ENCODE measurements around the gene ZER1. TPM values are rescaled to one million over a fixed set of nuclear protein-coding genes. Genes with fewer than 3 reads are reported as not detected.
"Not testable (repeated sequence)": the region's sequence is repeated elsewhere in the genome, so short reads cannot be mapped to it uniquely, and the experiment has no call there.

The ZER1 gene
- total RNA-seq, 1 donor = 23.4 TPM

- Histone ChIP-seq H3K4me3 (ENCODE audit: low read length) (no peak overlapping the region), H3K4me1 (ENCODE audit: insufficient read depth, low read length) (no peaks in the 10 kb centered on the region), H3K27me3 (ENCODE audit: insufficient read depth, low read length) (no peaks in the 10 kb centered on the region), H3K9me3 (ENCODE audit: low read depth, low read length) (no peaks in the 10 kb centered on the region)
These were observed 27.2 kb upstream of the ZER1 start for GRCh38 chr9:128798896-128799295.

GRCh38 chr9:128794961-128795360 is 23.2 kb upstream of the ZER1 start:
- H3K27me3 ChIP-seq (ENCODE audit: insufficient read depth, low read length); H3K9me3 ChIP-seq (ENCODE audit: low read depth, low read length); H3K4me1 ChIP-seq (ENCODE audit: insufficient read depth, low read length); H3K4me3 ChIP-seq (ENCODE audit: low read length): not testable (repeated sequence)

- no peak overlapping the region for H3K4me3 ChIP-seq (ENCODE audit: low read length)
- no peaks in the 10 kb centered on the region for H3K27me3 ChIP-seq (ENCODE audit: insufficient read depth, low read length)
- H3K9me3 ChIP-seq (ENCODE audit: low read depth, low read length) = no peaks in the 10 kb centered on the region
- peaks cover 7% of the 10 kb centered on the region for H3K4me1 ChIP-seq (ENCODE audit: insufficient read depth, low read length)
These were observed 21.4 kb upstream of the ZER1 start for GRCh38 chr9:128792978-128793686.

GRCh38 chr9:128792134-128792533 is 20.4 kb upstream of the ZER1 start:
- H3K4me1 ChIP-seq (ENCODE audit: insufficient read depth, low read length) = peaks cover 13% of the 10 kb centered on the region
- H3K27me3 ChIP-seq (ENCODE audit: insufficient read depth, low read length) = no peaks in the 10 kb centered on the region
- H3K9me3 ChIP-seq (ENCODE audit: low read depth, low read length) = no peaks in the 10 kb centered on the region
- H3K4me3 ChIP-seq (ENCODE audit: low read length) = no peak overlapping the region

- Histone ChIP-seq H3K27me3 (ENCODE audit: insufficient read depth, low read length) (no peaks in the 10 kb centered on the region), H3K9me3 (ENCODE audit: low read depth, low read length) (no peaks in the 10 kb centered on the region), H3K4me3 (ENCODE audit: low read length) (no peak overlapping the region), H3K4me1 (ENCODE audit: insufficient read depth, low read length) (peaks cover 18% of the 10 kb centered on the region)
These were observed 18.8 kb upstream of the ZER1 start for GRCh38 chr9:128790536-128790935.

- Histone ChIP-seq H3K4me3 (ENCODE audit: low read length) (no peak overlapping the region), H3K9me3 (ENCODE audit: low read depth, low read length) (no peaks in the 10 kb centered on the region), H3K27me3 (ENCODE audit: insufficient read depth, low read length) (no peaks in the 10 kb centered on the region), H3K4me1 (ENCODE audit: insufficient read depth, low read length) (peaks cover 25% of the 10 kb centered on the region)
These were observed 16.7 kb upstream of the ZER1 start for GRCh38 chr9:128788445-128788844.

- Histone ChIP-seq H3K4me1 (ENCODE audit: insufficient read depth, low read length) (peaks cover 30% of the 10 kb centered on the region), H3K27me3 (ENCODE audit: insufficient read depth, low read length) (no peaks in the 10 kb centered on the region), H3K9me3 (ENCODE audit: low read depth, low read length) (no peaks in the 10 kb centered on the region), H3K4me3 (ENCODE audit: low read length) (peak overlapping the region; percentile 87)
These were observed 15.9 kb upstream of the ZER1 start for GRCh38 chr9:128787659-128788058.

- H3K27me3 ChIP-seq (ENCODE audit: insufficient read depth, low read length) = no peaks in the 10 kb centered on the region
- peaks cover 31% of the 10 kb centered on the region for H3K4me1 ChIP-seq (ENCODE audit: insufficient read depth, low read length)
- peak within 1 kb of the TSS; percentile 87 for H3K4me3 ChIP-seq (ENCODE audit: low read length)
- no peaks in the 10 kb centered on the region for H3K9me3 ChIP-seq (ENCODE audit: low read depth, low read length)
These were observed 15.2 kb upstream of the ZER1 start, which contains the start of gene TBC1D13 for GRCh38 chr9:128786681-128787601. Gene TBC1D13 (plus strand): TSS chr9:128787253. CDS start chr9:128787354, 101 bp downstream.

GRCh38 chr9:128785427-128785826 is 13.7 kb upstream of the ZER1 start:
- Histone ChIP-seq H3K27me3 (ENCODE audit: insufficient read depth, low read length) (no peaks in the 10 kb centered on the region), H3K4me3 (ENCODE audit: low read length) (no peak overlapping the region)

GRCh38 chr9:128782669-128783068 is 10.9 kb upstream of the ZER1 start:
- H3K4me1 ChIP-seq (ENCODE audit: insufficient read depth, low read length) = peaks cover 29% of the 10 kb centered on the region
- no peak overlapping the region for H3K4me3 ChIP-seq (ENCODE audit: low read length)
- no peaks in the 10 kb centered on the region for H3K27me3 ChIP-seq (ENCODE audit: insufficient read depth, low read length)
- no peaks in the 10 kb centered on the region for H3K9me3 ChIP-seq (ENCODE audit: low read depth, low read length)

More at GRCh38 chr9:128785427-128785826, 13.7 kb upstream of the ZER1 start:
- Histone ChIP-seq H3K9me3 (ENCODE audit: low read depth, low read length) (no peaks in the 10 kb centered on the region), H3K4me1 (ENCODE audit: insufficient read depth, low read length) (peaks cover 41% of the 10 kb centered on the region)

GRCh38 chr9:128781187-128782070 is 9.7 kb upstream of the ZER1 start:
- Histone ChIP-seq H3K27me3 (ENCODE audit: insufficient read depth, low read length) (no peaks in the 10 kb centered on the region), H3K4me1 (ENCODE audit: insufficient read depth, low read length) (peaks cover 24% of the 10 kb centered on the region), H3K9me3 (ENCODE audit: low read depth, low read length) (no peaks in the 10 kb centered on the region), H3K4me3 (ENCODE audit: low read length) (no peak overlapping the region)

- peaks cover 23% of the 10 kb centered on the region for H3K4me1 ChIP-seq (ENCODE audit: insufficient read depth, low read length)
- H3K9me3 ChIP-seq (ENCODE audit: low read depth, low read length); H3K4me3 ChIP-seq (ENCODE audit: low read length); H3K27me3 ChIP-seq (ENCODE audit: insufficient read depth, low read length): not testable (repeated sequence)
These were observed 8.4 kb upstream of the ZER1 start for GRCh38 chr9:128780093-128780492.

- Histone ChIP-seq H3K27me3 (ENCODE audit: insufficient read depth, low read length) (no peaks in the 10 kb centered on the region), H3K4me3 (ENCODE audit: low read length) (no peak overlapping the region), H3K4me1 (ENCODE audit: insufficient read depth, low read length) (peaks cover 22% of the 10 kb centered on the region), H3K9me3 (ENCODE audit: low read depth, low read length) (no peaks in the 10 kb centered on the region)
These were observed 3.1 kb upstream of the ZER1 start for GRCh38 chr9:128774804-128775203.

GRCh38 chr9:128773049-128773448 is 1.3 kb upstream of the ZER1 start:
- Histone ChIP-seq H3K4me1 (ENCODE audit: insufficient read depth, low read length) (peaks cover 25% of the 10 kb centered on the region), H3K4me3 (ENCODE audit: low read length) (no peak overlapping the region), H3K9me3 (ENCODE audit: low read depth, low read length) (no peaks in the 10 kb centered on the region), H3K27me3 (ENCODE audit: insufficient read depth, low read length) (no peaks in the 10 kb centered on the region)

Measured in mononuclear cell (primary cell).